Cardiac fibroblast (primary cell): ENCODE results near the gene PPP1R15A.

ENCODE experiments used
- DNase-seq, 2 donors: peaks; one replicate each; pipeline versions ENCODE4 v3.0.0 to v3.0.0-alpha.2; 2010; ENCODE audit warnings: low read depth in 2 of 2
- H3K4me3 ChIP-seq, 2 donors: replicated peaks in 1 of 2; 1 replicate in 1 of 2; 2 replicates in 1 of 2; pipeline ENCODE4 v1.5.1; 2011; ENCODE audit warnings: low read depth in 2 of 2, low read length in 2 of 2, mild to moderate bottlenecking in 2 of 2, moderate library complexity in 1 of 2
- CTCF ChIP-seq: IDR thresholded peaks from one replicate; pipeline ENCODE4 v1.5.1; 2011; ENCODE audit warnings: low read depth, mild to moderate bottlenecking, low read length, inconsistent platforms

Gene PPP1R15A

GRCh38 chr19:48856921-48857320 is 15.3 kb upstream of the PPP1R15A start:
- no peak for TF ChIP-seq CTCF
- DNase-seq, result no peak
- H3K4me3 ChIP-seq, result no peak overlapping the region

- TF ChIP-seq CTCF, result no peak
- no peak overlapping the region for H3K4me3 ChIP-seq
- DNase-seq, result no peak
Measured at GRCh38 chr19:48858984-48859710, 13.1 kb upstream of the PPP1R15A start.

DNA sequence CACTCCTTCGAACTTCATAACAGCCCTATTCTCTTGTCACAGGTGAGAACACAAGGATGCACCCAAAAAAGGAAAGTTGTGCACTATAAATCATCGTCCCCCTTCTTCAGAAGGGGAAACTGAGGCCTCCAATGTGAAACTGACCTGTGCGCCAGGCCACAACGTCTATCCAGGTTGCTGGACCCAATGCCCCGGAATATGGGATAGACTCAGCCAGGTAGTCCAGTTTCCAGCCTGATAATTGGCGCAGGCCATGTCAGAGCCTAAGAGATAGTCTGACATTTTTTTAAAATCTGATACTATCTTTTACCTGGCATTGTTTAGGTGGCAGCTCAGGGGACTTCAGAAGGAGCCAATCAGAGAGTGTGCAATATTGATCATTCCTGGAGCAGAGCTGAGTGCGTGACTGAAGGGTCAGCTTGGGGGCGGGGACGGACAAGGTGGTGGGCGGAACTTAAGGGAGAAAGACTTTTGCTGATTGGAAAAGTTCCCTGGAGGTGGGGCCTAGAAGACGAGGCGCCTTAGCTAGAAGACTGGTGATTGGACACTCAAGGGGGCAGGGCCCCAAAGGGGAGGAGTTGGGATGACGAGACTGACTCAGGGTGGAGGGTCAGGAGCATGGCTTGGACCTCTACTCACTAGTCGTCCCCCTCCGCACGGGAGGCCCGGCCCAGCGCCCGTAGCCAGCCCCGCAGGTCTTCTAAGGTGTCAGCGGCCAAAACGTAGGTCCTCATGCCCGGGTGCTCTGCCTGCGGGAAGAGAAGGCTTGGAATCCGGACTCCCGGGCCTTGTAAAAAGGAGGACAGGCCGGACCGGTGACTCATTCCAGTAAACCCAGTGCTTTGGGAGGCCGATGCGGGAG is 12.3 kb upstream of the PPP1R15A start:
- TF ChIP-seq CTCF, result no peak
- DNase-seq, result no peak
- H3K4me3 ChIP-seq, result no peak overlapping the region

GRCh38 chr19:48861313-48861712 is 10.9 kb upstream of the PPP1R15A start:
- no peak for TF ChIP-seq CTCF
- no peak overlapping the region for H3K4me3 ChIP-seq
- no peak for DNase-seq

GRCh38 chr19:48862827-48863226 is 9.4 kb upstream of the PPP1R15A start:
- DNase-seq, result no peak
- H3K4me3 ChIP-seq, result no peak overlapping the region
- no peak for TF ChIP-seq CTCF

DNA sequence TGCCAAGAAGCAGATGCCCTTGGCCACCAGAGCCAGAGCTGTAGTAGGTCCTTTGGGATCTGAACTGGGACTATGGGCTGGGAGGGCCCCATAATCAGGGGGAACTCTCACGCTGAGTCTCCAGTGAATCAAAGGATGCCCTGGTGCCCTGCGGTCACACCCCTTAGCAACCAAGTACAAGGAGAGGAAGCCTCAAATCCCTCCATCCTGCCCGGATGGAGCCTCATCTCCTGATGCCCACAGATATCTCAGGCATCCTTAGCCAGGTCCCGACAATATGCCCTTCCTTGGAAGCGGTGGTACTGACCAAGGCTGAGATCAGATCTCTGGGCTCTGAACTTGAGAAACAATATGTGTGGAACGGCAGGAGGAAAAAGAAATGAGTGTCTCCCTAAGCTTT is 5.5 kb upstream of the PPP1R15A start:
- peak overlapping the region in 1 of 2 donors; percentile 54 for H3K4me3 ChIP-seq
- DNase-seq, result no peak
- TF ChIP-seq CTCF, result no peak
